Measurements from ENCODE around the gene FAM114A1.
"Not testable (repeated sequence)": the region's sequence is repeated elsewhere in the genome, so short reads cannot be mapped to it uniquely, and the experiment has no call there.

FAM114A1 gene

GRCh38 chr4:38935391-38936073, 67.9 kb downstream of the FAM114A1 start:
- DNase-seq (ENCODE audit: low spot score): no peak

- DNase-seq (ENCODE audit: low spot score): no peak
Observed at GRCh38 chr4:38939165-38939564, 71.6 kb downstream of the FAM114A1 start.

GRCh38 chr4:38940476-38940875, 72.9 kb downstream of the FAM114A1 start:
- DNase-seq (ENCODE audit: low spot score): no peak

- not testable (repeated sequence) for DNase-seq (ENCODE audit: low spot score)
Observed at GRCh38 chr4:38941906-38942305, 74.3 kb downstream of the FAM114A1 start.

GRCh38 chr4:38943343-38943742, 75.7 kb downstream of the FAM114A1 start:
- DNase-seq (ENCODE audit: low spot score): no peak

GRCh38 chr4:38944440-38944839, 76.8 kb downstream of the FAM114A1 start:
- DNase-seq (ENCODE audit: low spot score): no peak

GRCh38 chr4:38946919-38947318, 79.3 kb downstream of the FAM114A1 start:
- no peak for DNase-seq (ENCODE audit: low spot score)

- peak; percentile 70 for DNase-seq (ENCODE audit: low spot score)
Observed at GRCh38 chr4:38948551-38948950, 80.9 kb downstream of the FAM114A1 start.

GRCh38 chr4:38949411-38950051, 81.9 kb downstream of the FAM114A1 start:
- no peak for DNase-seq (ENCODE audit: low spot score)

- DNase-seq (ENCODE audit: low spot score): no peak
Observed at GRCh38 chr4:38950159-38950558, 82.6 kb downstream of the FAM114A1 start.

GRCh38 chr4:38950734-38951133, 83.1 kb downstream of the FAM114A1 start:
- no peak for DNase-seq (ENCODE audit: low spot score)

- no peak for DNase-seq (ENCODE audit: low spot score)
Observed at GRCh38 chr4:38951598-38951997, 84.0 kb downstream of the FAM114A1 start.

- DNase-seq (ENCODE audit: low spot score): no peak
Observed at GRCh38 chr4:38952017-38952416, 84.4 kb downstream of the FAM114A1 start.

GRCh38 chr4:38954727-38955126, 87.1 kb downstream of the FAM114A1 start:
- no peak for DNase-seq (ENCODE audit: low spot score)

GRCh38 chr4:38955957-38956356, 88.4 kb downstream of the FAM114A1 start:
- DNase-seq (ENCODE audit: low spot score): no peak

- DNase-seq (ENCODE audit: low spot score): no peak
Observed at GRCh38 chr4:38957261-38957815, 89.7 kb downstream of the FAM114A1 start.

- DNase-seq (ENCODE audit: low spot score): no peak
Observed at GRCh38 chr4:38957893-38958292, 90.3 kb downstream of the FAM114A1 start.

GRCh38 chr4:38958453-38959190, 91.0 kb downstream of the FAM114A1 start:
- DNase-seq (ENCODE audit: low spot score): no peak

GRCh38 chr4:38959248-38959647, 91.6 kb downstream of the FAM114A1 start:
- DNase-seq (ENCODE audit: low spot score): not testable (repeated sequence)

- no peak for DNase-seq (ENCODE audit: low spot score)
Observed at GRCh38 chr4:38964942-38965775, 97.6 kb downstream of the FAM114A1 start.

- no peak for DNase-seq (ENCODE audit: low spot score)
Observed at GRCh38 chr4:38965866-38966265, 98.3 kb downstream of the FAM114A1 start.
